Peyer's patch (tissue), 4 donors: ENCODE results near the gene EIF4G1.

Experiments used
- POLR2A ChIP-seq, 2 donors: fragments of 450-650 bp; IDR thresholded peaks; one replicate each; pipeline ENCODE4 v1.5.1; 2017; ENCODE audit warnings: antibody characterized with exemption in 2 of 2, mild to moderate bottlenecking in 2 of 2, moderate library complexity in 2 of 2
- TF ChIP-seq, protein P1 (sequence below), 6 experiments: fragments of 450-650 bp in 4 of 6; fragments of 200-600 bp in 2 of 6; sonication (generic) in 1 of 6; IDR thresholded peaks; one replicate each; pipeline ENCODE4 v1.5.1; 2017 to 2019; ENCODE audit warnings: antibody characterized with exemption in 6 of 6, mild to moderate bottlenecking in 3 of 6, moderate library complexity in 1 of 6

DNA sequence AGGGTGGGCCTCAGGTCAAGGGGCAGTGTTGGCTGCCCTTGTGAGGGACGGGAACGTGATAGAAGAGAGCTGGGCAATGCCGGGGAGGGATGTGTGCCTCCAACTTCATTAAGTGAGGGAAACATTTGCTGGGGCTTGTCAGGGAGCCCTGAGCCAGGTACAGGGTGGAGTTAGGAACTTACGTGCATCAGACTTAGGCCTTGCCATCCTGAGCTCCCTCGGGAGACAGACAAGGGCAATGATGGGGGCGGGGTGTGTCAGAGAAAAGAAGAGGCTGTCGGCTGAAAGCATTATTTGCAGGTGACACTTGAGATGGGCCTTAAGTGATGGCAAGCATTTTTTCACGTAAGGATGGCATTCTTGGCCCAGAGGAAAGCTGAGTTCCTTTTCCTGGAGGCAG, 24.6 kb downstream of the EIF4G1 start:
- TF ChIP-seq, protein P1, sequence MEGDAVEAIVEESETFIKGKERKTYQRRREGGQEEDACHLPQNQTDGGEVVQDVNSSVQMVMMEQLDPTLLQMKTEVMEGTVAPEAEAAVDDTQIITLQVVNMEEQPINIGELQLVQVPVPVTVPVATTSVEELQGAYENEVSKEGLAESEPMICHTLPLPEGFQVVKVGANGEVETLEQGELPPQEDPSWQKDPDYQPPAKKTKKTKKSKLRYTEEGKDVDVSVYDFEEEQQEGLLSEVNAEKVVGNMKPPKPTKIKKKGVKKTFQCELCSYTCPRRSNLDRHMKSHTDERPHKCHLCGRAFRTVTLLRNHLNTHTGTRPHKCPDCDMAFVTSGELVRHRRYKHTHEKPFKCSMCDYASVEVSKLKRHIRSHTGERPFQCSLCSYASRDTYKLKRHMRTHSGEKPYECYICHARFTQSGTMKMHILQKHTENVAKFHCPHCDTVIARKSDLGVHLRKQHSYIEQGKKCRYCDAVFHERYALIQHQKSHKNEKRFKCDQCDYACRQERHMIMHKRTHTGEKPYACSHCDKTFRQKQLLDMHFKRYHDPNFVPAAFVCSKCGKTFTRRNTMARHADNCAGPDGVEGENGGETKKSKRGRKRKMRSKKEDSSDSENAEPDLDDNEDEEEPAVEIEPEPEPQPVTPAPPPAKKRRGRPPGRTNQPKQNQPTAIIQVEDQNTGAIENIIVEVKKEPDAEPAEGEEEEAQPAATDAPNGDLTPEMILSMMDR (IDR thresholded peaks at IDR 0.05), result no peak
- no peak for TF ChIP-seq POLR2A (IDR thresholded peaks at IDR 0.05)
